Loucy (cell line): ENCODE data around the gene PLIN1.

ENCODE experiments used
- H2AFZ ChIP-seq: fragments of 200-600 bp; sonication (generic); 2 replicates; pipeline ENCODE4 v1.6.0; 2016; ENCODE audit warnings: antibody characterized with exemption, mild to moderate bottlenecking, low read length, moderate library complexity
- H3F3A ChIP-seq: fragments of 200-600 bp; 2 replicates; pipeline ENCODE4 v1.6.0; 2016; ENCODE audit warnings: antibody characterized with exemption, low read depth, mild to moderate bottlenecking
- H3K27me3 ChIP-seq: fragments of 200-600 bp; sonication (generic); 2 replicates; pipeline ENCODE4 v1.6.1; 2014; ENCODE audit warnings: low read length, mild to moderate bottlenecking; ENCODE audit not compliant: insufficient read depth, poor library complexity, severe bottlenecking
- H3K36me3 ChIP-seq: fragments of 200-600 bp; sonication (generic); 2 replicates; pipeline ENCODE4 v1.6.1; 2016; ENCODE audit warnings: low read length; ENCODE audit not compliant: insufficient read depth
- H3K4me1 ChIP-seq: fragments of 200-600 bp; sonication (generic); 2 replicates; pipeline ENCODE4 v1.5.1; 2014; ENCODE audit warnings: low read length, mild to moderate bottlenecking; ENCODE audit not compliant: insufficient read depth, poor library complexity, severe bottlenecking
- H3K4me2 ChIP-seq: fragments of 200-600 bp; sonication (generic); 2 replicates; pipeline ENCODE4 v1.6.0; 2014; ENCODE audit warnings: antibody characterized with exemption, low read length, low read depth, mild to moderate bottlenecking; ENCODE audit not compliant: poor library complexity, severe bottlenecking
- H3K4me3 ChIP-seq: fragments of 200-600 bp; sonication (generic); 2 replicates; pipeline ENCODE4 v1.5.1; 2014; ENCODE audit warnings: low read length, mild to moderate bottlenecking, mixed read lengths; ENCODE audit not compliant: poor library complexity, severe bottlenecking
- H3K79me2 ChIP-seq: fragments of 200-600 bp; sonication (generic); 2 replicates; pipeline ENCODE4 v1.6.1; 2014; ENCODE audit warnings: low read length; ENCODE audit not compliant: insufficient read depth
- H3K9ac ChIP-seq: fragments of 200-600 bp; sonication (generic); 2 replicates; pipeline ENCODE4 v1.6.0; 2014; ENCODE audit warnings: mild to moderate bottlenecking, low read depth, low read length, moderate library complexity; ENCODE audit not compliant: poor library complexity, severe bottlenecking
- H3K9me2 ChIP-seq: fragments of 200-600 bp; sonication (generic); replicated peaks from 2 replicates; pipeline ENCODE4 v1.6.1; 2016; ENCODE audit warnings: low read depth, low read length, mixed read lengths
- H3K9me3 ChIP-seq: fragments of 200-600 bp; sonication (generic); 2 replicates; pipeline ENCODE4 v1.6.1; 2014; ENCODE audit warnings: mild to moderate bottlenecking, antibody characterized with exemption, low read length, low read depth; ENCODE audit not compliant: insufficient read depth
- H4K20me1 ChIP-seq: fragments of 200-600 bp; sonication (generic); 2 replicates; pipeline ENCODE4 v1.6.0; 2014; ENCODE audit warnings: antibody characterized with exemption, low read length, mild to moderate bottlenecking; ENCODE audit not compliant: insufficient read depth, poor library complexity, severe bottlenecking
- EZH2phosphoT487 ChIP-seq: fragments of 200-600 bp; IDR thresholded peaks from 2 replicates; pipeline ENCODE4 v1.6.1; 2018; ENCODE audit warnings: antibody characterized with exemption, mild to moderate bottlenecking, moderate library complexity, borderline replicate concordance
- TF ChIP-seq, protein P1 (sequence below): fragments of 200-600 bp; sonication (generic); conservative IDR thresholded peaks from 2 replicates; pipeline ENCODE4 v1.5.1; 2014; ENCODE audit warnings: mild to moderate bottlenecking, antibody characterized with exemption, low read length

PLIN1 gene

DNA sequence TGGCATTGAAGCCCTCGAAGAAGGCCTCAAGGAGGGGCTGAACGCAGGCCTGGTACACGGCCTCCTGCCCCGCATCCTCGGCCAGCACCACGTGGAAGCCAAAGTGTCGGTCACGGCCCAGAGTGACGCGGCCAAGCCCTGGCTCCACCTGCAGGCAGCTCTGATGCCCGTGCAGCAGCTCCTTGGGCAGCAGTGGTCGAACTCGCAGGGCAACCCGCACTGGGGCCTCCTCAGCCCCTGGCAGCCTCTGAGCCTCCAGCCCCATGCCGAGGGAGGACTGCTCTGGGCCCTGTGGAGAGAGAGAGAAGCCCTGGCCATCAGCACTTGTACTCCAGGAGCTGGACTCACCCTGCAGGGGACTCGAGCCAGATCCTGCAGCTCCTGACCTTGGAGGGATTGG lies 26.5 kb downstream of the PLIN1 start:
- H3K79me2 ChIP-seq = no peaks in the 10 kb centered on the region
- no peak overlapping the region for H3K4me2 ChIP-seq
- peaks cover 5% of the 10 kb centered on the region; the same call in 1 of the 2 replicates for H3F3A ChIP-seq
- no peak for TF ChIP-seq EZH2phosphoT487
- TF ChIP-seq, protein P1, sequence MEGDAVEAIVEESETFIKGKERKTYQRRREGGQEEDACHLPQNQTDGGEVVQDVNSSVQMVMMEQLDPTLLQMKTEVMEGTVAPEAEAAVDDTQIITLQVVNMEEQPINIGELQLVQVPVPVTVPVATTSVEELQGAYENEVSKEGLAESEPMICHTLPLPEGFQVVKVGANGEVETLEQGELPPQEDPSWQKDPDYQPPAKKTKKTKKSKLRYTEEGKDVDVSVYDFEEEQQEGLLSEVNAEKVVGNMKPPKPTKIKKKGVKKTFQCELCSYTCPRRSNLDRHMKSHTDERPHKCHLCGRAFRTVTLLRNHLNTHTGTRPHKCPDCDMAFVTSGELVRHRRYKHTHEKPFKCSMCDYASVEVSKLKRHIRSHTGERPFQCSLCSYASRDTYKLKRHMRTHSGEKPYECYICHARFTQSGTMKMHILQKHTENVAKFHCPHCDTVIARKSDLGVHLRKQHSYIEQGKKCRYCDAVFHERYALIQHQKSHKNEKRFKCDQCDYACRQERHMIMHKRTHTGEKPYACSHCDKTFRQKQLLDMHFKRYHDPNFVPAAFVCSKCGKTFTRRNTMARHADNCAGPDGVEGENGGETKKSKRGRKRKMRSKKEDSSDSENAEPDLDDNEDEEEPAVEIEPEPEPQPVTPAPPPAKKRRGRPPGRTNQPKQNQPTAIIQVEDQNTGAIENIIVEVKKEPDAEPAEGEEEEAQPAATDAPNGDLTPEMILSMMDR = no peak
- H3K4me3 ChIP-seq = no peak overlapping the region
- no peaks in the 10 kb centered on the region for H3K36me3 ChIP-seq
- H3K9me2 ChIP-seq = no peaks in the 10 kb centered on the region
- peaks cover 15% of the 10 kb centered on the region for H3K4me1 ChIP-seq
- no peaks in the 10 kb centered on the region for H4K20me1 ChIP-seq
- H3K9ac ChIP-seq = no peak overlapping the region
- H3K9me3 ChIP-seq = no peaks in the 10 kb centered on the region
- no peak overlapping the region for H2AFZ ChIP-seq
- H3K27me3 ChIP-seq = no peaks in the 10 kb centered on the region

DNA sequence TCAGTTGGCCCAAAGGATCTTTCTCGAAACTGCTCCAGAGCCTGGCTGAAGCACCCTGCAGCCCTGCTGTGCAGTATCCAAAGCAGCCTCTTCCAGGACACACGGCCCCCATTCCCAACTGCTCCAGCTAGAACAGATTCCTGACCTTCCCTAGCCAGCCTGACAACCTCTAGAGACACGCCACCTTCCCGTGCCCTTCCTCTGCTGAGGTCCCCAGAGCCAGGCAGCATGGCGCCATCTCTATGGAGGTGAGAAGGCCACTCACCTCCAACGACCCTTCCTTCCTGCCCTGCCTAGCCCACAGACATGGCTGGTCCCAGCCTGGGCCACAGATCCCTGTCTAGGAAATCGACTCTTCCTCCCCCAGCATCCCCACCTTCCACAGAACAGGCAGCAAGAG lies 27.0 kb downstream of the PLIN1 start:
- H3K4me1 ChIP-seq = peaks cover 15% of the 10 kb centered on the region
- H4K20me1 ChIP-seq = no peaks in the 10 kb centered on the region
- H3K27me3 ChIP-seq = no peaks in the 10 kb centered on the region
- TF ChIP-seq, protein P1 = no peak
- no peak for TF ChIP-seq EZH2phosphoT487
- H3K9ac ChIP-seq = no peak overlapping the region
- no peaks in the 10 kb centered on the region for H3K9me3 ChIP-seq
- H3K4me2 ChIP-seq = no peak overlapping the region
- H3K4me3 ChIP-seq = no peak overlapping the region
- H3K36me3 ChIP-seq = no peaks in the 10 kb centered on the region
- H3F3A ChIP-seq = peaks cover 5% of the 10 kb centered on the region; the same call in 1 of the 2 replicates
- no peaks in the 10 kb centered on the region for H3K79me2 ChIP-seq
- no peaks in the 10 kb centered on the region for H3K9me2 ChIP-seq
- no peak overlapping the region for H2AFZ ChIP-seq

DNA sequence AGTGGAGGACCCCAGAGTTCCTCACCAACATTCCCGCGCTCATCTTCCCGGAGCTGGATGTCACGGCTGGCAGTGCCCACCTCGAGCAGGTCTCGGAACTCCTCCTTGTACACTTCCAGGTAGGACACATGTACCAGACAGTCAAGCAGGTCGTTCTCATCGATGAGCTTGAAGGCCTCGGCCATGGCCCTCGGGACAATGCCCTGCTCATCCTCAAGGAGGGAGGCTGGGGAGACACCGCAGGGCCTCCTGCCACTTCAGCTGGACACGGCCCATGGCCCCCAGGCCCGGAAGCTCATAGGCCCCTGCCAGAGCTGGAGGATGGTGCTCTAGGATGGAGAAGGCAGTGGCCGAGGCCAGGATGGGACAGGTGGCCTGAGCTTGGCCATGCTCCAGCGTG lies 29.5 kb downstream of the PLIN1 start:
- no peak overlapping the region for H2AFZ ChIP-seq
- H3K79me2 ChIP-seq = no peaks in the 10 kb centered on the region
- TF ChIP-seq EZH2phosphoT487 = no peak
- TF ChIP-seq, protein P1 = no peak
- H3K9ac ChIP-seq = no peak overlapping the region
- H3K9me3 ChIP-seq = no peaks in the 10 kb centered on the region
- H3K9me2 ChIP-seq = no peaks in the 10 kb centered on the region
- no peaks in the 10 kb centered on the region for H3F3A ChIP-seq
- no peaks in the 10 kb centered on the region for H4K20me1 ChIP-seq
- H3K36me3 ChIP-seq = no peaks in the 10 kb centered on the region
- peaks cover 4% of the 10 kb centered on the region for H3K4me1 ChIP-seq
- no peak overlapping the region for H3K4me3 ChIP-seq
- H3K27me3 ChIP-seq = no peaks in the 10 kb centered on the region
- no peak overlapping the region for H3K4me2 ChIP-seq
